Heart right ventricle (tissue), 16 donors: Measurements from ENCODE around the gene TAS1R2. TPM values are rescaled to one million over a fixed set of nuclear protein-coding genes. Genes with fewer than 3 reads are reported as not detected.

Source experiments
- ATAC-seq, 8 donors: fragments of 200-7000 bp; cut with Tn5 transposase; one replicate each; pipeline ENCODE4 v1.9.1; 2020; ENCODE audit warnings: mild to moderate bottlenecking in 8 of 8, moderate library complexity in 8 of 8, moderate number of reproducible peaks in 1 of 8
- DNase-seq, 2 donors: peaks; one replicate each; pipeline ENCODE4 v3.0.0-alpha.2; 2020
- H3K27ac ChIP-seq, 10 donors: fragments of 200-600 bp; sonication (generic) in 2 of 10; one replicate each; pipeline versions ENCODE4 v1.5.0 to v1.8.0; 2020 to 2022; ENCODE audit warnings: mild to moderate bottlenecking in 3 of 10
- H3K27me3 ChIP-seq, 7 donors: fragments of 200-600 bp; one replicate each; pipeline ENCODE4 v1.8.0; 2021 to 2022; ENCODE audit warnings: mild to moderate bottlenecking in 2 of 7
- H3K36me3 ChIP-seq, 9 donors: fragments of 200-600 bp; sonication (generic) in 1 of 9; one replicate each; pipeline versions ENCODE4 v1.5.0 to v1.8.0; 2020 to 2022; ENCODE audit warnings: mild to moderate bottlenecking in 2 of 9
- H3K4me1 ChIP-seq, 9 donors: fragments of 200-600 bp; sonication (generic) in 1 of 9; one replicate each; pipeline versions ENCODE4 v1.5.0 to v1.8.0; 2020 to 2022; ENCODE audit warnings: mild to moderate bottlenecking in 4 of 9
- H3K4me3 ChIP-seq, 10 donors: fragments of 200-600 bp; sonication (generic) in 2 of 10; one replicate each; pipeline versions ENCODE4 v1.5.0 to v1.8.0; 2020 to 2022; ENCODE audit warnings: mild to moderate bottlenecking in 7 of 10, moderate library complexity in 2 of 10
- H3K9me3 ChIP-seq, 11 donors: fragments of 200-600 bp in 10 of 11; sonication (generic) in 2 of 11; one replicate each; pipeline versions ENCODE4 v1.5.0 to v1.8.0; 2013 to 2022; ENCODE audit warnings: mild to moderate bottlenecking in 2 of 11, control low read depth in 1 of 11, moderate library complexity in 1 of 11
- CTCF ChIP-seq, 9 donors: fragments of 200-600 bp; sonication (generic) in 2 of 9; IDR thresholded peaks; one replicate each; pipeline versions ENCODE4 v1.5.0 to v1.8.0; 2021 to 2022; ENCODE audit warnings: antibody characterized with exemption in 9 of 9, mild to moderate bottlenecking in 5 of 9, moderate library complexity in 1 of 9
- WGBS, 2 donors: extraction: QIAGEN DNeasy Blood & Tissue Kit; methylation state at CpG; one replicate each; pipeline ENCODE4 v1.1.7; 2013; ENCODE audit warnings: inconsistent platforms in 1 of 2; 5-methylcytosine and 5-hydroxymethylcytosine counted together
- intact Hi-C, 10 donors: fragments of 100-400 bp; cut with DNase I; formaldehyde crosslinking; loops; one replicate each; pipeline versions ENCODE4 v1.11.1 to v1.14.2; 2022
- polyA plus RNA-seq, 2 donors: library from polyadenylated mRNA; stranded (reverse); fragments of 200-250 nt; gene quantifications; one replicate each; pipeline ENCODE4 v1.2.3, GENCODE V29; 2013
- total RNA-seq, 10 donors: library from RNA; stranded (reverse); fragmentation: NEBNext Ultra II Directional in 3 of 10; extraction: Animal tissue kit (Norgen Biotek cat#: 25700) in 3 of 10; gene quantifications; one replicate each; pipeline versions ENCODE4 v1.2.1 to v1.2.4, GENCODE V29; 2021 to 2023
- donor health status: Arrhythmogenic right ventricular cardiomyopathy.
- donor health status: ischemic (EF 13 %, LVEDD 7.1; RV severe dilation, severe dysfunction).
- donor health status: healthy with polysubstance abuse.
- donor health status: DM: no; HTN: yes; CAD: no.
- donor health status: DM: no; HTN: no; CAD: no.
- donor health status: ischemic (EF 25% LVEDD 6.9; RV normal size, moderate dysfunction).
- donor health status: ischemic (EF 25% LVEDD 5.7; RV mildly dilated, moderate dysfunction).
- donor health status: healthy.
- donor health status: DM: yes; HTN: yes; CAD: no.
- donor health status: Ischemic cardiomyopathy.
- donor health status: ischemic (EF 35%, LVEDD 5.7; RV mildly dilated, moderate dysfunction).
- donor health status: nonischemic (EF 11% LVEDD 7.7; RV severe dilation, severe dysfunction).
- donor health status: DM: yes; HTN: yes; CAD: no.
- donor health status: PGD.
- donor health status: ischemic (EF 29% LVEDD 5.4; RV normal size, mild dysfunction).
- donor health status: nonischemic (EF 23%, LVEDD 6.1; RV moderate dilation, normal function).

Gene TAS1R2
- total and polyA plus RNA-seq, 12 donors: not detected

- DNase-seq (peak; percentile 77 to 79), ATAC-seq (peak; percentile 47 to 84 (median 77))
- Histone ChIP-seq H3K4me3 (no peak overlapping the region), H3K9me3 (no peaks in the 10 kb centered on the region), H3K27me3 (no peaks in the 10 kb centered on the region), H3K36me3 (peaks cover 0 to 23% (median 0%) of the 10 kb centered on the region in 9 donors), H3K27ac (no peak overlapping the region), H3K4me1 (peaks cover 0 to 11% (median 6%) of the 10 kb centered on the region in 9 donors)
- intact Hi-C loops: loop anchor here in 7 of 10 donors (2.0 to 5.0 kb wide), 3 partner anchors 276 to 278 kb away; no protein-coding TSS in a partner anchor
- WGBS, 2 donors: 44 to 52% methylated on average over 20 of the region's 20 CpGs
- peak; percentile 55 to 87 (median 86) for TF ChIP-seq CTCF (IDR thresholded peaks at IDR 0.05)
Measured at GRCh38 chr1:18875107-18875795, 15.8 kb upstream of the TAS1R2 start.

GRCh38 chr1:18874600-18874999 lies 15.1 kb upstream of the TAS1R2 start:
- DNase-seq: no peak
- WGBS, 2 donors: 63 to 72% methylated on average over 8 of the region's 8 CpGs
- H3K4me3 ChIP-seq: no peak overlapping the region
- no peaks in the 10 kb centered on the region for H3K9me3 ChIP-seq
- peak in 6 of 8 donors; percentile 12 to 68 (median 36) for ATAC-seq
- no peaks in the 10 kb centered on the region for H3K27me3 ChIP-seq
- H3K27ac ChIP-seq: no peak overlapping the region
- peaks cover 0 to 11% (median 6%) of the 10 kb centered on the region in 9 donors for H3K4me1 ChIP-seq
- intact Hi-C loops: loop anchor here in 7 of 10 donors (2.0 to 5.0 kb wide), 3 partner anchors 276 to 278 kb away; no protein-coding TSS in a partner anchor
- peaks cover 0 to 23% (median 0%) of the 10 kb centered on the region in 9 donors for H3K36me3 ChIP-seq
- no peak for TF ChIP-seq CTCF (IDR thresholded peaks at IDR 0.05)

- Histone ChIP-seq H3K27me3 (no peaks in the 10 kb centered on the region), H3K9me3 (no peaks in the 10 kb centered on the region), H3K4me1 (peaks cover 0 to 11% (median 6%) of the 10 kb centered on the region in 9 donors), H3K36me3 (peaks cover 0 to 19% (median 0%) of the 10 kb centered on the region in 9 donors), H3K4me3 (no peak overlapping the region), H3K27ac (no peak overlapping the region)
- intact Hi-C loops: loop anchor here in 7 of 10 donors (2.0 to 5.0 kb wide), 3 partner anchors 275 to 277 kb away; no protein-coding TSS in a partner anchor
- DNase-seq (no peak), ATAC-seq (no peak)
- 93 to 96% methylated on average over 6 of the region's 6 CpGs for WGBS, 2 donors
- TF ChIP-seq CTCF (IDR thresholded peaks at IDR 0.05): no peak
Measured at GRCh38 chr1:18874036-18874435, 14.6 kb upstream of the TAS1R2 start.

- DNase-seq (no peak), ATAC-seq (no peak)
- Histone ChIP-seq H3K27ac (no peak overlapping the region), H3K9me3 (no peaks in the 10 kb centered on the region), H3K36me3 (peaks cover 0 to 17% (median 0%) of the 10 kb centered on the region in 9 donors), H3K27me3 (peaks cover 0 to 11% (median 0%) of the 10 kb centered on the region in 7 donors), H3K4me3 (no peak overlapping the region), H3K4me1 (peaks cover 0 to 11% (median 6%) of the 10 kb centered on the region in 9 donors)
- no peak for TF ChIP-seq CTCF (IDR thresholded peaks at IDR 0.05)
- 88 to 90% methylated on average over 8 of the region's 8 CpGs for WGBS, 2 donors
- intact Hi-C loops: loop anchor here in 2 of 10 donors (5.0 kb wide), 1 partner anchor 275 kb away; no protein-coding TSS in a partner anchor
Measured at GRCh38 chr1:18872071-18872611, 12.7 kb upstream of the TAS1R2 start.
